GM19455 (cell line): ENCODE measurements around the gene DHH.

Source experiments
- ATAC-seq: cut with Tn5 transposase; IDR thresholded peaks from one replicate; pipeline ENCODE4 v1.9.1; 2021; ENCODE audit not compliant: unreplicated experiment

Gene DHH

GRCh38 chr12:49051777-49052438 lies 42.7 kb downstream of the DHH start:
- ATAC-seq, result no peak

GRCh38 chr12:49051373-49051764 lies 43.2 kb downstream of the DHH start:
- ATAC-seq, result no peak

- ATAC-seq, result no peak
Observed at GRCh38 chr12:49050507-49051372, 43.9 kb downstream of the DHH start.

GRCh38 chr12:49049566-49050224 lies 44.9 kb downstream of the DHH start:
- no peak for ATAC-seq

- no peak for ATAC-seq
Observed at GRCh38 chr12:49048953-49049352, 45.6 kb downstream of the DHH start.

- no peak for ATAC-seq
Observed at GRCh38 chr12:49046129-49046895, 48.3 kb downstream of the DHH start.

- ATAC-seq, result no peak
Observed at GRCh38 chr12:49044660-49045059, 49.9 kb downstream of the DHH start.

- no peak for ATAC-seq
Observed at GRCh38 chr12:49043856-49044258, 50.7 kb downstream of the DHH start.

- ATAC-seq, result no peak
Observed at GRCh38 chr12:49043241-49043640, 51.4 kb downstream of the DHH start.

GRCh38 chr12:49041881-49042484 lies 52.6 kb downstream of the DHH start:
- ATAC-seq, result no peak

GRCh38 chr12:49041036-49041880 lies 53.3 kb downstream of the DHH start:
- no peak for ATAC-seq

GRCh38 chr12:49040364-49040855 lies 54.2 kb downstream of the DHH start:
- ATAC-seq, result no peak

GRCh38 chr12:49039421-49040363 lies 54.9 kb downstream of the DHH start:
- ATAC-seq, result no peak

GRCh38 chr12:49038291-49038955 lies 56.2 kb downstream of the DHH start:
- no peak for ATAC-seq

GRCh38 chr12:49037947-49038237 lies 56.7 kb downstream of the DHH start:
- ATAC-seq, result no peak

- no peak for ATAC-seq
Observed at GRCh38 chr12:49037111-49037946, 57.3 kb downstream of the DHH start.
